Urinary bladder (tissue), 4 donors: ENCODE data around the gene OR2A42. TPM values are rescaled to one million over a fixed set of nuclear protein-coding genes. Genes with fewer than 3 reads are reported as not detected.
"Not testable (repeated sequence)": the region's sequence is repeated elsewhere in the genome, so short reads cannot be mapped to it uniquely, and the experiment has no call there.

Experiments used
- DNase-seq: peaks from one replicate; pipeline ENCODE4 v3.0.0-alpha.2; 2015; ENCODE audit errors: extremely low spot score
- H3K27ac ChIP-seq: one replicate; pipeline ENCODE4 v1.5.1; 2013; ENCODE audit warnings: low read depth, mild to moderate bottlenecking, moderate library complexity
- H3K36me3 ChIP-seq: one replicate; pipeline ENCODE4 v1.6.1; 2013; ENCODE audit warnings: mild to moderate bottlenecking, moderate library complexity; ENCODE audit not compliant: insufficient read depth
- H3K4me1 ChIP-seq: one replicate; pipeline ENCODE4 v1.6.1; 2013; ENCODE audit warnings: mild to moderate bottlenecking, moderate library complexity; ENCODE audit not compliant: insufficient read depth
- H3K4me3 ChIP-seq: one replicate; pipeline ENCODE4 v1.5.1; 2013; ENCODE audit warnings: low read depth, low read length
- WGBS: extraction: QIAGEN DNeasy Blood & Tissue Kit; methylation state at CpG from one replicate; pipeline ENCODE4 v1.1.7; 2013; 5-methylcytosine and 5-hydroxymethylcytosine counted together
- polyA plus RNA-seq: library from polyadenylated mRNA; stranded (reverse); fragments of 200-250 nt; gene quantifications from one replicate; pipeline ENCODE4 v1.2.3, GENCODE V29; 2013
- total RNA-seq: library from RNA; depleted of rRNA; stranded (reverse); fragments of >200 nt; gene quantifications from one replicate; pipeline ENCODE4 v1.2.3, GENCODE V29; 2014
- donor health status: healthy with polysubstance abuse.
- donor health status: healthy.

OR2A42 gene
- total and polyA plus RNA-seq, 2 donors, result 0.04 to 0.42 TPM

- H3K4me3 ChIP-seq, H3K36me3 ChIP-seq, DNase-seq, H3K4me1 ChIP-seq, H3K27ac ChIP-seq: not testable (repeated sequence)
- no CpG with 5 or more reads among the region's 1 CpG for WGBS
Observed at GRCh38 chr7:144247674-144248330, 8.4 kb upstream of the OR2A42 start.

- not testable (repeated sequence) for H3K4me3 ChIP-seq, DNase-seq, H3K4me1 ChIP-seq, H3K36me3 ChIP-seq, H3K27ac ChIP-seq
- no CpG with 5 or more reads among the region's 5 CpGs for WGBS
Observed at GRCh38 chr7:144246967-144247366, 7.6 kb upstream of the OR2A42 start.

- no CpG with 5 or more reads among the region's 2 CpGs for WGBS
Observed at GRCh38 chr7:144245372-144245771, 6.0 kb upstream of the OR2A42 start.

GRCh38 chr7:144238530-144239082, 799 bp downstream of the OR2A42 start:
- H3K27ac ChIP-seq, H3K4me1 ChIP-seq, DNase-seq, H3K36me3 ChIP-seq, H3K4me3 ChIP-seq: not testable (repeated sequence)
- WGBS, result 77% methylated on average over 2 of the region's 2 CpGs

More at GRCh38 chr7:144245372-144245771, 6.0 kb upstream of the OR2A42 start:
- H3K36me3 ChIP-seq, H3K4me1 ChIP-seq, DNase-seq, H3K4me3 ChIP-seq, H3K27ac ChIP-seq: not testable (repeated sequence)

DNA sequence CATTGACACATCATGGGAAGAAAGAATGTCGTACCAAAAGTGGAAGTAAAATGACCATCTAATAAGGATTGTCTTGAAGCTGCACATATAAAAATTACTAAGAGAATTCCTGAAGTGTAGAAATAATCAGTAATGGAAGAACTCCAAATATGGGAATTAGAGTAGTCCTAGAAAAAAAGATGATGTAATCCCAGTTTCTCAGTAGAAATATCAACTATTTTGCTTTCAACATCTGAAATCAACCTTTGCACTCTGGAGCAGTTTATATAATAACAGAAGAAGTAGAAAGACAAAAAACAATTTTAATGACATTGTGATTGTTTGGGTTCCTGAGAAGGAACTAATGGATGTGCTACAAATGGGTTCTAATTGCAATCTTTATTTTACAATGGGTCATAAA, 6.4 kb downstream of the OR2A42 start:
- not testable (repeated sequence) for H3K27ac ChIP-seq, H3K4me1 ChIP-seq, H3K36me3 ChIP-seq, H3K4me3 ChIP-seq, DNase-seq
- WGBS, result 89% methylated on average over 1 of the region's 1 CpG

- no CpG with 5 or more reads among the region's 2 CpGs for WGBS
- not testable (repeated sequence) for H3K36me3 ChIP-seq, H3K27ac ChIP-seq, DNase-seq, H3K4me3 ChIP-seq, H3K4me1 ChIP-seq
Observed at GRCh38 chr7:144231027-144231426, 8.4 kb downstream of the OR2A42 start.

GRCh38 chr7:144228810-144229209, 10.6 kb downstream of the OR2A42 start:
- not testable (repeated sequence) for DNase-seq, H3K27ac ChIP-seq, H3K4me1 ChIP-seq, H3K4me3 ChIP-seq, H3K36me3 ChIP-seq
- 89% methylated on average over 1 of the region's 3 CpGs for WGBS

DNA sequence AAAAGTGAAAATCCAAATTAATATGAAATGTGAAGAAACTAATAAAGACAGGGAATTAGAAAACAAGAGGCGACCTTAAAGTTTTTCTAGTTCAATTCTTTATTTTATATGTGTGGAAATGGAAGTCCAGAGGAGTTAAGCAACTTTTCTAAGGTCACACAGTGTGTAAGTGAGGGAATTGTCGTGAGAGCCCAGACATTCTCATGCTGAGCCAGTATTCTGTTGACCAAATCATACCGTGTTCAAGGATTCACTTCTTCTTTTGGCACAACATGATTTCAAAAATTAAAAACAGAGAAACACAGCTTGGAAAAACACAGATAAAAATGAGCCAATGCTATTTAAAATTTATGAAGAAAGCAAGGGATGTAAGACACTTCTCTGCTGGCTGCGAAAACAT, 12.5 kb downstream of the OR2A42 start:
- DNase-seq, H3K4me3 ChIP-seq, H3K4me1 ChIP-seq, H3K27ac ChIP-seq, H3K36me3 ChIP-seq: not testable (repeated sequence)
- 80% methylated on average over 3 of the region's 4 CpGs for WGBS

GRCh38 chr7:144223675-144224074, 15.7 kb downstream of the OR2A42 start:
- H3K36me3 ChIP-seq, DNase-seq, H3K4me1 ChIP-seq, H3K4me3 ChIP-seq, H3K27ac ChIP-seq: not testable (repeated sequence)

- not testable (repeated sequence) for H3K4me1 ChIP-seq
Observed at GRCh38 chr7:144220531-144220930, 18.9 kb downstream of the OR2A42 start.

GRCh38 chr7:144219149-144219548, 20.3 kb downstream of the OR2A42 start:
- not testable (repeated sequence) for H3K36me3 ChIP-seq, H3K27ac ChIP-seq, DNase-seq, H3K4me3 ChIP-seq, H3K4me1 ChIP-seq
- WGBS, result no CpG with 5 or more reads among the region's 4 CpGs

More at GRCh38 chr7:144220531-144220930, 18.9 kb downstream of the OR2A42 start:
- not testable (repeated sequence) for H3K4me3 ChIP-seq, H3K27ac ChIP-seq, DNase-seq, H3K36me3 ChIP-seq

DNA sequence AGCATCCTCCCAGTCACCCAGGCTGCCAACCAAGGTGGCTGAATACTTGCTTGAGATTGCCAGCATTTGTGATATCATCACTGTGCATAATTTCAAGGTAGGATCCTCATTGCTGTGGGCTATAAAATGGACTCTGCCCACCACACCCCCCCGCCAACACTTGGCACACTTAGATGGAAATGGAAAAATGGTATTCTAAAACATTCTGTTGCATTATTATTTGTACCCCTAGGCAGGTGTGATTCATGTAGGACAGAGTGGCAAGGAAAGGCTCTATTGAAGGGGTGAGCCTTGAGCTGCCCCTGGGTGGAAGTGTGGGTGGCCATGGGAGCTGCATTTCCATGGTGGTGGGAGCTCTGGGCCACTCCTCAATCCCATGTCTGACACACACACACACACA, 20.8 kb downstream of the OR2A42 start:
- WGBS, result over 99% methylated on average over 1 of the region's 1 CpG
- not testable (repeated sequence) for H3K4me1 ChIP-seq, H3K27ac ChIP-seq, H3K36me3 ChIP-seq, DNase-seq, H3K4me3 ChIP-seq

- DNase-seq, H3K27ac ChIP-seq, H3K4me3 ChIP-seq, H3K4me1 ChIP-seq, H3K36me3 ChIP-seq: not testable (repeated sequence)
Observed at GRCh38 chr7:144217200-144217599, 22.2 kb downstream of the OR2A42 start.

DNA sequence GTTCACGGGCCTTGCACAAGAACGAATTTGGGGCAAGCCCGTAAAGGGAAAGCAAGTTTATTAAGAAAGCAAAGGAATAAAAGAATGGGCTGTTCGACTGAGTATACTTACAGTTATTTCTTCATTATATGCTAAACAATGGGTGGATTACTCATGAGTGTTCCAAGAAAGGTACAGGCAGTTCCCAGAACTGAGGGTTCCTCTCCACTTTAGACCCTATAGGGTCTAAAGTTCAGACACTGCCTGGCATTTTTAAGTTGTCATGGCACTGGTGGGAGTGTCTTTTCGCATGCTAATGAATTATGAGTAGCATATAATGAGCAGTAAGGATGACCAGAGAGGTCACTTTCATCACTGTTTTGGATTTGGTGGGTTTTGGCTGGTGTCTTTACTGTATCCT, 34.1 kb downstream of the OR2A42 start:
- no CpG with 5 or more reads among the region's 5 CpGs for WGBS
- not testable (repeated sequence) for DNase-seq, H3K36me3 ChIP-seq, H3K4me3 ChIP-seq, H3K4me1 ChIP-seq, H3K27ac ChIP-seq
